Fibroblast of skin of right quadriceps (primary cell): ENCODE data around the gene MUL1.
"Not testable (repeated sequence)": the region's sequence is repeated elsewhere in the genome, so short reads cannot be mapped to it uniquely, and the experiment has no call there.

Experiments
- DNase-seq: peaks from one replicate; pipeline ENCODE4 v3.0.0-alpha.2; 2013

Gene MUL1, protein sequence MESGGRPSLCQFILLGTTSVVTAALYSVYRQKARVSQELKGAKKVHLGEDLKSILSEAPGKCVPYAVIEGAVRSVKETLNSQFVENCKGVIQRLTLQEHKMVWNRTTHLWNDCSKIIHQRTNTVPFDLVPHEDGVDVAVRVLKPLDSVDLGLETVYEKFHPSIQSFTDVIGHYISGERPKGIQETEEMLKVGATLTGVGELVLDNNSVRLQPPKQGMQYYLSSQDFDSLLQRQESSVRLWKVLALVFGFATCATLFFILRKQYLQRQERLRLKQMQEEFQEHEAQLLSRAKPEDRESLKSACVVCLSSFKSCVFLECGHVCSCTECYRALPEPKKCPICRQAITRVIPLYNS

DNA sequence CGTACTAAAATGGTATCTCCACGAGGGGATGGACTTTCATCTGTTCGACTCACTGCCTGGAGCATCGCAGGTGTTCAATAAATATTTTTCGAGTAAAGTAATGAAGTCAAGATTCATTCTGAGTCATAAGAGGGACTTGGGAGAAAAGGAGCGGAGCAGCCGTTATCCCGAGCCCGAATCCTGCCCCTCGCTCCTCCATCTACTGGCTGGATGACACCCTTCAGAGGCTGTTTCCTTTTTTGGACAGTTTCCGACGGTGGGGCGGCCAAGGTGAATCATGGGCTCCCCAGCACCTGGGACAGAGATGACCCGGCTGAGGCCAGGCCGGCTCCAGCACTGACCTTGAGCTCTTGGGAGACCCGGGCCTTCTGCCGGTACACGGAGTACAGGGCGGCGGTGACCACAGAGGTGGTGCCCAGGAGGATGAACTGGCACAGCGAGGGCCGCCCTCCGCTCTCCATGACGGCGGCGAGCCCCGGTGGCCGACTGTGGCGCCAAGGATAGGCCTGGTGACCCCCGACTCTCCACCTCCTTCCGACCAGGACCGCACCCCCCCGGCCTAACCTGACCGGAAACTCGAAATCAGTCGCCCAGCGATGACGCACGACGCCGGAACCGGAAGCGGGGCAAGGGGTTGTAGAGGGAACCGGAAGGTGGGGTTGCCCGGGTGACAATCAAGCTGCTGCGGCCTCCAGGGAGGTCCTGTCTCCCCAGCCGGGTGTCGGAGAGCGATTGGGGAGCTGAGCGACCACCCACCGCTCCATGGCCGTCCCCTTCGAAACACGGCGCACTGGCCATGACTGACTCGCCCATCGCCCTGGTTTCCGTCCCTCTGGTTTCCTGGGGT, at the start of gene MUL1:
Gene MUL1 (minus strand): TSS at position 588 of the 847 bp plus-strand sequence. CDS start 127 bp downstream, at position 461.
- DNase-seq = peak; percentile 90

DNA sequence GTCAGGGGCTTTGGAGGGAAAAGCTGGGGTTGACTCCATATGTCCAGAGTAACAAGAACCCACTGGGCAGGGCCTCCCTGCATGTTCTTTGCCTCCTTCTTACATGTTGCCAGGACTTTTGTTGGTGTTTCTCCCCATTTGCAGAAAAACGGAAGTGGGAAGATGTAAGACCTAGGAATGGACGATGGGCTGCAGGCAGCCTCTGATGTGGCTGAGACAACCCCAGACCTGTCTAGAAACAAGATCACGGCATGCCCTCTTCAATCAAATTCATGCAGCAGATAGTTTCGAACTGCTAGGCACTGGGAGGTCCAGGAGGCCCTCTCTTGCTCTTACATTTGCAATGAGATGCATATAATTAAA, 47.8 kb upstream of the MUL1 start:
- no peak for DNase-seq

DNA sequence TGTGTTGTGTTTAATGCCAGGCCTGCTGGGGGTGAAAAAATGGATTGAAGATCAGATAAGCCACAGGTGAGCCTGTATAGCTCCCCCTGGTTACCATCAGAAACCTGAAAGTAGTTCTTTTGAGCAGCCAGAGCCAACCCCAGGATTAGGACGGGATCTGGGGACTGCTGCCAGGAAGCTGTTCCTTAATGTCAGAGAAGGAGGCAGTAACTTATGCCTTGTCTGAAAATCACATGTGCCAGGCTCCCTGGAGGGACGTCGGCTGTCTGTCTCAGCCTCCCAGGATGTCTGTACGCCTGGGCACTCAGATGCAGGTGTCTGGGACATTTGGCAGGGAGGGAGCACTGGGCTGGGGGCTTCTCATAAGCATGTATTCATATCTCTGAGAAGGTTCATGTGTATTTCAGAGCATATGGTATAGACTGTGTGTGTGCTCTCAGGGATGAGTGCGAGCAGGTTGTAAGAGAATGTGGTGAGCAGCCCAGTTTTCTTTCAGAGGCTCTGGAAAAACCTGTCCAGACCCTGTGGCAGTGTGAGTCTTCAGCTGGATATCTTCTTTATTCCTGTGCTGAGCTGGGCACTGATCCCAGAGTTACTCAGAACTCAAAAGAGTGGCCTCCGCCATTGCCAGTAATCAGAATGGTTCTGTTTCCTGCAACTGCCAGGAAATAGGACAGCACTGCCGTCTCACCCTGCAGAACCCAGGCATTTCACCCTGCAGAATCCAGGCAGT, 47.2 kb upstream of the MUL1 start:
- no peak for DNase-seq

DNA sequence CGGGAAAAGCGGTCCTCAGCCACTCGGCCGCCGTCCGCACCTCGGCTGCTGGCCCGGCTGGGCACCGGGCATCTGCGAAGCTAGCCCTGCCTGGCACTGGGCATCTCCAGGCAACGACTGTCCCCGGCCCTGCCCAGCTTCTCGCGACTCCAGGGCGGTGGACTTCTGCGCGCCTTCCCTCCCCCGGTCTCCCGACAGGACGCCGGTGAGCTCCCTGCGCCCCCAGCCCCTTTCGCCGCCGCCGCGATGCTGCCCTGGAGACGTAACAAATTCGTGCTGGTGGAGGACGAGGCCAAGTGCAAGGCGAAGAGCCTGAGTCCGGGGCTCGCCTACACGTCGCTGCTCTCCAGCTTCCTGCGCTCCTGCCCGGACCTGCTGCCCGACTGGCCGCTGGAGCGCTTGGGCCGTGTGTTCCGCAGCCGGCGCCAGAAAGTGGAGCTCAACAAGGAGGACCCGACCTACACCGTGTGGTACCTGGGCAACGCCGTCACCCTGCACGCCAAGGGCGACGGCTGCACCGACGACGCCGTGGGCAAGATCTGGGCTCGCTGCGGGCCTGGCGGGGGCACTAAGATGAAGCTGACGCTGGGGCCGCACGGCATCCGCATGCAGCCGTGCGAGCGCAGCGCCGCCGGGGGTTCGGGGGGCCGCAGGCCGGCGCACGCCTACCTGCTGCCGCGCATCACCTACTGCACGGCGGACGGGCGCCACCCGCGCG, 44.9 kb upstream of the MUL1 start:
- no peak for DNase-seq

DNA sequence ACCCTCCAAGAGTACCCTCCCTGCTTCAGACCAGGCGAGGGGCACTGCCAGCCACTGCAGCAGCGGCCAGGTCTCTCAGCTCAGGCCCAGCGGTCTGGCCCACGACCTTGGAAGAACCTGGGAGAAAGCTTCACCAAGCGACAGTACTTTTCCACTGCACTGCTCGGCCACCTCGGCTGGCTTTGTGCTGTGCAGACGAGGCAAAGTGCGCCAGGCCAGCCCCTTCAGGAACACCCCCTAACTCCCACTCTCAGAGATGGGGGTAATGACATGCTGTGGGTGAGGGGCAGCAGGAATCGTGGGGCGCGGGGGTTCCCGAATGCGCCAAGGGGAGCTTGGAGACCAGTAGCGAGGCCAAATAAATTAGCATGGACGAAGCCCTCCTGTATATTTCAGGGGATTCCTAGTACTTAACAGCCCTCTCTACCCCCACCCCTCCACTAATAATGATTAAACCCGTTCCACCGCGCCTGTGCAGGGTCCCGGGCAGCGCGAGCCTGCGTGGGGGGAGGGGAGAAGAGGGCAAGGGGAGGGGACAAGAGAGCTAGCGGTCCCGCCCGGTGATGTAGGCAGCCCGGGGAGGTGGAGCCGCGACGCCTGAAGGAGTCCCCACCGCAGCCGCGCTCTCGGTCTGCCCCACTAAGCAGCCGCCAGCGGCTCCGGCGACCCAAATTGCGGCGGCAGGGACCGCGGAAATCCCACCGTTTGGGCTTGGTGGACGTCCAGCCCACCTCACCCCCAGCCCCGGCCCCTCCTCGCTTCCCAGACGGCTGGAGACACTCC, 44.2 kb upstream of the MUL1 start, which contains the start of gene FAM43B:
Gene FAM43B (plus strand): TSS at position 629 of the 783 bp plus-strand sequence. CDS start 401 bp downstream, outside the sequence.
- DNase-seq = peak; percentile 36

DNA sequence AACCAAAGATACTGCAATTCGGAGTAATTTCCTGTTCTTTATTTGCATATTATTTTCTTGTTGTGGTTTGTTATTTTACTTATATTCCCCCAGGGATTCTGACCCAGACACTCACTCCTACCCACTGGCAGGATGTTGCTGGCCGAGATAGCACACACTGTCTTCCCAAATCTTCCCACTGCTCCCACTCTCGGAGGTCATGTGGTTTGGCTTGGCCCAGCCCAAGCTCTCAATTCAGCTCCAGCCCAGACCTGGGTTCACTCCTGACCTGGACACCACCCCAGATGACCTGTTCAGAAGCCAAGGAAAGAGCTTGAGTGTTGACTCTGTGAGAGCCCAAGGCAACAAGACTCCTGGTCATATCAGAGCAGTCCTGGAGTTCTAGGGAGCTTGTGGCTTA, 43.2 kb upstream of the MUL1 start:
- DNase-seq = no peak

DNA sequence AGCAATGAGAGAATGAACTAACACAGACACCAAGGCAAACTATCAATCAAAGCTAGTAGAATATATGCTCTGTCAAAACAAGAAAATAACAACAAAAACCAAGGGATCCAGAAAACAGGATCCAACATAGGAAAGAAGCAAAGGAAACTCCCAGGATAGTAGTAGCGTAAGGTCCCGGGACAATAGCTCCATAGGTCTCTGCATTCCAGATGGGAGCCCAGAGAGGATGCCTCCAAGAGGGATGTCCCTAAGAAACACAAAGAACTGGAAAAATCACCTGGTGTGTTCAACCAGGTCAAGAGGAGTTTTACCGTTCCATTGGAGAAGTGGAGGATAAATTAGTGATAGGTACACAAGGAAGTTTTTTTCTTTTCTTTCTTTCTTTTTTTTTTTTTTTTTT, 38.7 kb upstream of the MUL1 start:
- DNase-seq = no peak

DNA sequence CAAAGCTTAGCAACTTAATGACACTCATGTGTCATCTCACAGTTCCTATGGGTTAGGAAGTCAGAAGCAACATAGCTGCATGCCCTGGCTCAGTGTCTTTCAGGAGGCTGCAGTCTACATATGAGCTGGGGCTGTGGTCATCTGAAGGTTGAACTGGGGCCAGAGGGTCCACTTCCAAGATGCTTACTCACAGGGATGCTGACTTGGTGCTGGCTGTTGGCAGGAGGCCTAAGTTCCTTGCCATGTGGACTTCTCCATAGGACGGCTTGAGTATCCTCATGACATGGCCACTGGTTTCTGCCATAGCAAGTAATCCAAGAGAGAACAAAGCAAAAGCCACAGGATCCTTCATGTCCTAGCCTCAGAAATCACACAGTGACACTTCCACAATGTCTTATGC, 32.3 kb upstream of the MUL1 start:
- DNase-seq = no peak

DNA sequence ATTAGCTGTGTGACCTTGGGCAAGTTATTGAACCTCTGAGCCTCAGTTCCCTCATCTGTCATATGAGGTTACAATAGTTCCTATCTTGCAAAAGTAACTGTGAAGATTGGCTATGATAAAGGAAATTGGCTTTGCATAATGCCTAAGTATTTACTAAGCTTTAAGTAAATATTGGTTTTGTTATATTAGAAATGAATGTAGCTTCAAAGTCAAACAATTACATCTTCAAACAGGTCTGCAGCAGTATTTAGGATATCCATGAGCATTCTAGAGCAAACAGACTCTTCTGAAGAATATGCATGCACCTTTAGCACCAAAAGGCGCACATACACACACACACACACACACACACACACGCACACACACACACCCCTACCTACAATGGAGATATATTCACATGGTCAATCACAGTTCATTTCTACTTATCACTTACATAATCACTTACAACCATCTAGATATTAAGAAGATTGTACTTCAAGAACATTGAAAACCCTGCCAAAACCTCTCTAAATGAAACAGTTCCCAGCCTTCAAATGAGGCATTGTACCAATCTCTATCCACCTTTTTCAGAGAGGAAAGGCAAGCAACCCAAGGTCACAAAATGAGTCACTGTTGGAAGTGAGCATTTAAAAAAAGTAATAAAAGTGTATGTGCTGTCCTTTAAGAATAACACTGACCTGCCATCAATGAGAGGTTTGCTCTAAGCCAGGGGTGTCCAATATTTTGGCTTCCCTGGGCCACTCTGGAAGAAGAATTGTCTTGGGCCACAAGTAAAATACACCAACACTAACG, 31.0 kb upstream of the MUL1 start:
- no peak for DNase-seq

DNA sequence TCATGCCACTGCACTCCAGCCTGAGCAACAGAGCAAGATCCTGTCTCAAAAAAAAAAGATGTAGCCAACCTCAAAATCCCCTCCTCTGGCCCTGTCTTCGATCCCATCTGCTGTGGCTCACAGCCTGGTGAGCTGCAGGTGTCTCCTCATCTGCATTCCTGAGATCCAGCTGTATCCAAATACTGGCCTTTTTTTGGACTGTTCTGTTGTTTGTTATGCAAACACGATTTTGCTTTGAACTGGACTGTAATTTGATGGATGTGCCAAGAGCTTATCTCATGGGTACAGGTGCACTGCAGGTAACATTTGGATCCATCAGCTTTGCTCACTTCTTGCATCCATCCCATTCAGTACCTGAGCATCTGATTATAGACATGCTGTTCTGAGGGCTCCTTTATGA, 30.3 kb upstream of the MUL1 start:
- no peak for DNase-seq

DNA sequence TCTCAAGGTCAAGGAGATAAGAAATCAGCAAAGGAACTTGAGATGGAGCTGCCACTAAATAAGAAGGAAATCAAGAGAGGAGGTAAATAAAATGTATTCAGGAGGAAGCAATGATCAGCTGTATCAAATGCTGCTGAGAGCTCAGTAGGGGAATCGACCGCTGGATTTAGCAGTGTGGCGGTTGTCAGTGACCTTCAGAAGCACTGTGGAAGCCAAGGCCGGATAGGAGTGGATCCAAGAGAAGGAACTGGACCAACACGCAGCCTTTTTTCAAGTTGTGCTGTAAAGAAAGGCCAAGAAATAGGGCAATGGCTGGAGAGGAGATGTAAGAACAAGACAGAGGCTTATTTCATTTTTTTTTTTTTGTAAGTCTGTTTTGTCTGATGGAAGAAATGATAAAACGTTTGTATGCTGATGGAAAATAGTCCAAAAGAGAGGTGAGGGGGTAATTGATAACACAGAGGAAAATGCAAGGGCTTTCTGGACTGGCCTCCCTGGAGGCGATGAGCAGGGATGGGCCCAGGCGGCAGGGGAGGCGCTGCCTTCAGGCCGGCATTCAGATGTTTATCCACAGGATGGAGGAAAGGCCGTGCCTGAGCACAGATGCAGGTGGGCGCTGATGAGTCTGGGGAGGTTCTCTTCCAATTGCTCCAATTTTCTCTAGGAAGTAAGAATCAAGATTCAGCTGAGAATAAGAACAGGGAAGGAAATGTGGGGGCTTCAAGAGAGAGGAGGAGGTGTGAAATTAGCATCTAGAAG, 26.9 kb upstream of the MUL1 start:
- DNase-seq = no peak

DNA sequence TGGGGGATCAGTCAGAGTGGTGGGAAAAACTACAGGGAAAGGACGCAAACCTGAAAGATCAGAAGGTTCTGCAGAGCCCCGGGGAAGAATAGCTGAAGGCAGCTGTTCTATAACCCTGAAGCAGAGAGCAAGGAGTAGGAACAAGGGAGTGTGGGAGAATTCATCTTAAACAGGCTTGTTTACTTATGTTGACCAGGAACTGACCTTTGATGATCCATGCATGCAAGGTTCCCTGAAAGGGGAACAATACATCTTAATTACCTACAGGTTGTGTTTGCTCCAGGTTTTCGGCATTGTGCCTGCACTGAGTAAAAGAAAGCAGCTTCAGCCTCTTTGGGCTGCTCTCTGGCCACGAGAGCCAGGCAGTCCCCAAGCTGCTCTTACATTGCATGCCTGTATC, 25.7 kb upstream of the MUL1 start:
- DNase-seq = no peak

DNA sequence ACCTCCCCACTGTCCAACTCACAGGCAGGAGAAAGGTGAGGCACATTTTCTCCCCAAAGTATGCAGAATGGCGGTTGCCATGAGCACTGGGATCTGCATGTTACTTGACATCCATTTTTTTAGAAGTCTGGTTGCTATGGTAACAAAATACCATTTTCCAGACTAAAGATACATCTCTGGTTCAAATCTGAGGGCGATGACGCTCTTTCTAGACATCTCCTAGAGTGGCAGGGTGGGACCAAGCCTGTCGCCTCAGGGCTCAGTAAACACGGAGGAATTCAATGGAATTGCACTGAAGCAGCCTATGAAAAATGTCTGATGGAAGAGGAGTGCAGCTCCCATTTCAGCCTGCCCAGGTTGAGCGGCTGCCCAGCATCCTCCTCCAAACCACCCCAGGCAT, 22.9 kb upstream of the MUL1 start:
- no peak for DNase-seq

DNA sequence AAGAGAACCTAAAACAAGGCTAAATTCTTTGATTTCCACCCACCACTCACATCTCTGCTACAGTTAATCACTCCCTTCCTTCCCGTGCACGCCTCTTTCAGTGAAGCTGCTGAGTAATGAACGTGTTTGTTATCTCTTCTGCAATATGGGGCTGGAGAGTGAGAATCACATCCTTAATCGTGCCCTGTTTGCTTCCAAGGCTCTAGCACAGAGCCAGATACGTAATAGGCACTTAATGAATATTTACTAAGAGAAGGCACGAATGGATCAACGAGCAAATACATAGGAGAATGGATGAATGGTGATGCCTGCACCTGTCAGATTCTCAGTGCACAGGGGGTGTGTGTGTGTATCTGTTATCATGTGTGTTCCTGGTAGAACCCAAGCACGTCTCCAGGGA, 22.4 kb upstream of the MUL1 start:
- no peak for DNase-seq

DNA sequence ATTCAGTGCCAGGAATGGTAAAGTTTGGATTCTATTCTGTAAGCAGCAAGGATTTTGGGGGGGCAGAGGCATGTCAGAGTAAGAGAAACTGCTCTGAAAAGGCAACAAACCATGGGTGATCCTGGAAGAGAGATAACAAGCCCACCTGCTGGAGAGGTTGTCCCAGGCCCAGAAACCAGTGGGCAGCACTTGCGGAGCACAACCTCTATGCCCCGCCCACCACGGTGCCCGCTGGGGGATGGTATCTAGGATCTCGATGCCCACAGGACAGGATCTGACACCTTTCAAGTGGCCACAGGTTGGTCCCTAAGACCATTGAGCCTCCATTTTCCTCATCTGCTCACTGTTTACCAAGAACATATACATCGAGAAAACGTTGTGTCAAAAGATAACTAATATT, 20.3 kb upstream of the MUL1 start:
- DNase-seq = no peak

DNA sequence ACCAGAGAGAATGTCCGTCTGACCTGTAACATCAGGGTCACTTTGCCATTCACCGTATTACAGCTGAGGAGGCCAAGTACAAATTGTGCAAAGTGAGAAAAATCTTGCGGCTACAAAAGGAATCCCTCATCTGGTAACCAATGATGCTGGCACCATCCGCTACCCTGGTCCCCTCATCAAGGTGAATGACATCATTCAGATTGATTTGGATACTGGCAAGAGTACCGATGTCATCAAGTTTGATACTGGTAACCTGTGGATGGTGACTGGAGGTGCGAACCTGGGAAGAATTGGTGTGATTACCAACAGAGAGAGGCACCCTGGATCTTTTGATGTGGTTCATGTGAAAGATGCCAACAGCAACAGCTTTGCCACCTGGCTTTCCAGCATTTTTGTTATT, 18.3 kb upstream of the MUL1 start:
- no peak for DNase-seq

DNA sequence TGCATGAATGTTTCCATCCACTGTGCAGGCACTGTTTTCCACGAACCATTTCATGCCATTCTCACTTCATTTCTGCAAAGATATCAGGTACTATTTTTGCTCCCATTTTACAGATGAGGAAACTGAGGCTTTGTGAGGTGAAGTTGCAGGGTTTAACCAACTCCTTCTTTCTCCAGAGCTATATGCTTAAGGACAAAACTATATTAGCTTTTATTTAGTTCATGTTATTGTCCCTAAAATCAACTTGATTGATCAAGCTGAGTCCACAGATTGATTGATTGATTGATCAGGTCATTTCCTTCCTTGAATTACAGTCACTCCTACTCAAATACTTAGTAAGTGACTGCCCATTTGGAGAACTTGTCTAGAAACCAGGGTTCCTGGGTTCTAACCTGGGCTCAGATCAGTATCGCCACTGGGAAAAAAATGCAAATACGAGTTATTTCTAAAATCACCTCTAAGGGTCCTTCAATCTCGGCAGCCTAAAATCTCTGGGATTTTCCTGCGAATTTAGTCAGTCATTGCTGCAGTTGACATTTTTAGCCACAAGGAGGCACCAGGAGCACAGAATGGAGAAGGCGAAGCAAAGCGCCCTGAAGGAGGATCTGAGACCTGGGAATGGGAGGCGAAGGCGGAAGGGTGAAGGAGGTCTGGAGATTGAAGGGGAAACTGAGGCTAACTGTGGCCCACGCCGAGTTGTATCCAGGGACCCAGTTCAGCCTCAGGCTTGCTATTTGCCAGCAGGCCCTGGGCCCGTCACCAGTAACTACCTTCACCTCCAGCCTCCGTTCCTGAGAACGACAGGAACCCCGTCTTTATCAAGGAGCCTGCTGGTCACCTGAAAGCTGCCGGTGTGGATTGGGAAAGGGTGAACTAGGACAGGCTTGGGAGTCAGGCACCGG, 14.3 kb upstream of the MUL1 start:
- peak; percentile 72 for DNase-seq

DNA sequence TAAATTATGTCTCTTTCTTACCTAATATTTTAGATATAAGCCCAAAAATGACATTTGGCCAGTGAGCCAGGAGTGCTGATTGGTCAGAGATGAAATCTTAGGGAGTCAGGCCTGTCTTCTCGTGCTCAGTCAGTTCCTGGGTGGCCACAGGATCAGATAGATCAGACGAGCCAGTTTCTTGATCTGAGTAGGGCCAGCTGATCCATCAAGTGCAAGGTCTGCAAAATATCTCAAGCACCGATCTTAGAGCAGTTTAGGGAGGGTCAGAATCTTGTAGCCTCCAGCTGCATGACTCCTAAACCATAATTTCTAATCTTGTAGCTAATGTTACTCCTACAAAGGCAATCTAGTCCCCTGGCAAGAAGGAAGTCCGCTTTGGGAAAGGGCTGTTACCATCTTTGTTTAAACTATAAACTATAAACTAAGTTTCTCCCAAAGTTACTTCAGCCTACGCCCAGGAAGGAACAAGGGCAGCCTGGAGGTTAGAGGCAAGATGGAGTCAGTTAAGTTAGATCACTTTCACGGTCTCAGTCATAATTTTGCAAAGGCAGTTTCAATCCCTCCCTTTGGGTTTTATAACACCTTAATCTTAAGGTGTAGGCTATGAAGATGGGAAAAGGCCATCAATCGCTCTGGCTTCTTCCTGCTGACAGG, 11.8 kb upstream of the MUL1 start:
- DNase-seq = not testable (repeated sequence)
